ENCODE data around the gene KRT80.

Gene KRT80

GRCh38 chr12:52203079-52203921 is 11.5 kb upstream of the KRT80 start:
- peaks cover 0 to 8% of the 10 kb centered on the region in 2 donors for H3K4me1 Mint-ChIP-seq (ENCODE audit: low read depth in 2 of 2)
- no peaks in the 10 kb centered on the region for H3K9me3 Mint-ChIP-seq
- no peaks in the 10 kb centered on the region for H3K36me3 Mint-ChIP-seq (ENCODE audit: insufficient read depth)
- H3K4me3 Mint-ChIP-seq = no peak overlapping the region
- ATAC-seq (replicated peaks) (peak; percentile 29), DNase-seq (no peak)
- no peak overlapping the region for H3K27ac Mint-ChIP-seq
- peaks cover 37 to 84% of the 10 kb centered on the region in 2 donors for H3K27me3 Mint-ChIP-seq

DNA sequence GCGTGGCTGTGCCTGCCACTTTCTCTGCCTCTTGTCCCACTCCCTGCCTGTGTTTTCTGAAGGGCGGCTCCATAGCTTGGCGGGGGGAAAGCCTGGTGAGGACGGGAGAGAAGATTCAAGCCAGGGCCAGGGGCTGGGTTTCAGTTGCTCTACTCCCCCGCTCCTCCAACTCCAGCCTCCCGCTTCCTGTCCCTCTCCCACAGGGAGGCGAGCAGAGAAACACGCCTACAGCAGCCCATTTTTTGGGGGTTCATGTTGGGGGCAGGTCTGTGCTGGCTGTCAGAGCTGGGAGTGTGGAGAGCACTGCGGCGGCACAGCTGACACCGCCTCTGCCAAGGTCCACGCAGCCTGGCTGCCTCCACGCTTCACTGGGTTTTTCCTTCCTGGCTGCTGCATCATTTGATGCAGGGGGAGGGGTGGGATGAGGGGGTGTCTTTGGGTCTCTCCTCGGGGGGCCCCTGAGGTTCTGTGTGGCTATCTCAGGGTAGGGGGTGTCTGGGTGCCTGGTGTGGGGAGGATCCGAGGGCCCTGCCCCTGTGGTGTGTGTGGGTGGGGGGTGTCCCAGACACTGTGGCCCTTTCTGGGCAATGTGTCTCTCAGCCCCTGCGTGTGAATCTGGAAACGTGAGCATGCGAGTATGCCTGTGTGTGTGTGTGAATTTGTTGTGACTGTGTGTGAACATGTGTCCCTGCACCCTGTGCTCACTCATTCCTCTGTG is 10.7 kb upstream of the KRT80 start:
- ATAC-seq (replicated peaks) (no peak), DNase-seq (no peak)
- H3K27me3 Mint-ChIP-seq = peaks cover 37 to 76% of the 10 kb centered on the region in 2 donors

GRCh38 chr12:52201451-52201839 is 9.6 kb upstream of the KRT80 start:
- peaks cover 37 to 76% of the 10 kb centered on the region in 2 donors for H3K27me3 Mint-ChIP-seq
- H3K27ac Mint-ChIP-seq = no peak overlapping the region
- peaks cover 0 to 6% of the 10 kb centered on the region in 2 donors for H3K4me1 Mint-ChIP-seq (ENCODE audit: low read depth in 2 of 2)
- ATAC-seq (replicated peaks) (no peak), DNase-seq (no peak)
- H3K4me3 Mint-ChIP-seq = no peak overlapping the region
- no peaks in the 10 kb centered on the region for H3K9me3 Mint-ChIP-seq
- H3K36me3 Mint-ChIP-seq (ENCODE audit: insufficient read depth) = no peaks in the 10 kb centered on the region

More for the DNA sequence above, 10.7 kb upstream of the KRT80 start:
- H3K27ac Mint-ChIP-seq = no peak overlapping the region
- H3K4me3 Mint-ChIP-seq = no peak overlapping the region
- H3K36me3 Mint-ChIP-seq (ENCODE audit: insufficient read depth) = no peaks in the 10 kb centered on the region
- H3K9me3 Mint-ChIP-seq = no peaks in the 10 kb centered on the region
- peaks cover 0 to 8% of the 10 kb centered on the region in 2 donors for H3K4me1 Mint-ChIP-seq (ENCODE audit: low read depth in 2 of 2)

DNA sequence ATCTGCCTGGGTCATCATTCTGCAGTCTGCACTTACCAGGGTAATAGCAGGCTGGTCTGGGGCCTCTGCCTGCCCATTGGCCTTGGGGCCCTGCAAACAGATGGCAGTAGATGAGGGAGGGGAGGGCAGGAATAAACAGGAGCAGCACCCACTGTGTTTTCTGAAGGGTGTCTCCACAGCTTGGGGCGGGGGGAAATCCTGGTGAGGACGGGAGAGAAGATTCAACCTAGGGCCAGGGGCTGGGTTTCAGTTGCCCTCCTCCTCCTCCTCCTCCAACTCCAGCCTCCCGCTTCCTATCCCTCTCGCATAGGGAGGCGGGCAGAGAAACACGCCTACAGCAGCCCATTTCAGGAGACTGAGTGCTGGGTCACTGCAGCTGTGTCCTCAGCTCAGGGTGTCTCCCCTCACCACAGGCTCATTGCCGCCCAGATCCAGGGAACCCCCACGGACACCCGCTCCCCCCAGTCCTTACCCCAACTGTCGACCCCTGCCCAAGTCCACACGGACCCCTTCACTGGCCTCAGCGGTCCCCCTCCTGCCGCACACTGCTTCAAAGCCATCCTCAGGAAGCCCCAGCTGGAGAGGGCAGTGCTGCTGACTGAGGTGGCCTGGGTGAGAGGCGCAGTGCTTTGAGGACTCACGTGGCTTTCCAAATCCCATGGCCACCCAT is 9.1 kb upstream of the KRT80 start:
- Mint-ChIP-seq H3K27ac (no peak overlapping the region), H3K4me1 (ENCODE audit: low read depth in 2 of 2) (peaks cover 0 to 6% of the 10 kb centered on the region in 2 donors), H3K9me3 (no peaks in the 10 kb centered on the region), H3K36me3 (ENCODE audit: insufficient read depth) (no peaks in the 10 kb centered on the region), H3K27me3 (peaks cover 37 to 76% of the 10 kb centered on the region in 2 donors), H3K4me3 (no peak overlapping the region)
- DNase-seq = no peak
- no peak for ATAC-seq (replicated peaks)

- Mint-ChIP-seq H3K9me3 (no peaks in the 10 kb centered on the region), H3K27ac (no peak overlapping the region), H3K27me3 (peaks cover 41 to 83% of the 10 kb centered on the region in 2 donors), H3K36me3 (ENCODE audit: insufficient read depth) (no peaks in the 10 kb centered on the region), H3K4me3 (no peak overlapping the region), H3K4me1 (ENCODE audit: low read depth in 2 of 2) (peaks cover 0 to 6% of the 10 kb centered on the region in 2 donors)
- DNase-seq = no peak
- ATAC-seq (replicated peaks) = no peak
Measured at GRCh38 chr12:52200086-52200780, 8.4 kb upstream of the KRT80 start.

DNA sequence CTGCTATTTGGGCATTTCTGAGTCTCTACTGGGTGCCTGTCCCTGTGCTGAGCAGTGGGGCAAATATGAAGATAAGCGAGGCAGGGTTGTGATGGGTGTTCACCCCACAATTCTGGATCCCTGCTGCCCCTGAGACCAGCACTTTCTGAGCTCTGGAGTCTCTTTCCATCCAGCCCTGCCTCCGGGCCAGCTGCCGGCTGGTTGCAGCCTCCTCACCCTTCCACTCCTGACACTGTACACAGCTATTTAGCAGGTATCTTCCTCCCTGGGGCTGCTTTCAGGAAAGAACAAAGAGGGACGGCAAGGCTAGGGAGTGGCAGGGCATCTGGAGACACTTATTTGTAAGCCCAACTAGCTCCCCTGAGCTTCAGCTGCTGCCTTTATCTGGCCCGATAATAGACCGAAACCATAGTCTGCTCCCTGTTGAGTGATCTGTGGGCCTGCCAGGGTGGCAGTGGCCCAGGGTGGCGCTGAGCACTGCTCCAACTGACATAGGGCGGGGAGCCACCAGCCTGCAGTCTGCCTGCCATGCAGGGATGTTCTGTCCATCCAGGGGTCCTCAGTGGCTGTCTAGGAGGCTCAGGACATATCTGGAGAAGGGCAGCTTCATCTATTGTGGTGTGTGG is 7.6 kb upstream of the KRT80 start:
- no peak overlapping the region for H3K4me3 Mint-ChIP-seq
- no peak for ATAC-seq (replicated peaks)
- H3K36me3 Mint-ChIP-seq (ENCODE audit: insufficient read depth) = no peaks in the 10 kb centered on the region
- DNase-seq = no peak
- no peaks in the 10 kb centered on the region for H3K9me3 Mint-ChIP-seq
- peak overlapping the region in 1 of 2 donors; percentile 57 for H3K27ac Mint-ChIP-seq
- H3K27me3 Mint-ChIP-seq = peaks cover 49 to 91% of the 10 kb centered on the region in 2 donors
- peaks cover 0 to 6% of the 10 kb centered on the region in 2 donors for H3K4me1 Mint-ChIP-seq (ENCODE audit: low read depth in 2 of 2)

GRCh38 chr12:52198454-52199215 is 6.8 kb upstream of the KRT80 start:
- H3K4me3 Mint-ChIP-seq = no peak overlapping the region
- peaks cover 49 to 91% of the 10 kb centered on the region in 2 donors for H3K27me3 Mint-ChIP-seq
- ATAC-seq (replicated peaks) = no peak
- DNase-seq = no peak
- H3K9me3 Mint-ChIP-seq = no peaks in the 10 kb centered on the region
- H3K4me1 Mint-ChIP-seq (ENCODE audit: low read depth in 2 of 2) = peaks cover 0 to 6% of the 10 kb centered on the region in 2 donors
- no peaks in the 10 kb centered on the region for H3K36me3 Mint-ChIP-seq (ENCODE audit: insufficient read depth)
- peak overlapping the region in 1 of 2 donors; percentile 57 for H3K27ac Mint-ChIP-seq

DNA sequence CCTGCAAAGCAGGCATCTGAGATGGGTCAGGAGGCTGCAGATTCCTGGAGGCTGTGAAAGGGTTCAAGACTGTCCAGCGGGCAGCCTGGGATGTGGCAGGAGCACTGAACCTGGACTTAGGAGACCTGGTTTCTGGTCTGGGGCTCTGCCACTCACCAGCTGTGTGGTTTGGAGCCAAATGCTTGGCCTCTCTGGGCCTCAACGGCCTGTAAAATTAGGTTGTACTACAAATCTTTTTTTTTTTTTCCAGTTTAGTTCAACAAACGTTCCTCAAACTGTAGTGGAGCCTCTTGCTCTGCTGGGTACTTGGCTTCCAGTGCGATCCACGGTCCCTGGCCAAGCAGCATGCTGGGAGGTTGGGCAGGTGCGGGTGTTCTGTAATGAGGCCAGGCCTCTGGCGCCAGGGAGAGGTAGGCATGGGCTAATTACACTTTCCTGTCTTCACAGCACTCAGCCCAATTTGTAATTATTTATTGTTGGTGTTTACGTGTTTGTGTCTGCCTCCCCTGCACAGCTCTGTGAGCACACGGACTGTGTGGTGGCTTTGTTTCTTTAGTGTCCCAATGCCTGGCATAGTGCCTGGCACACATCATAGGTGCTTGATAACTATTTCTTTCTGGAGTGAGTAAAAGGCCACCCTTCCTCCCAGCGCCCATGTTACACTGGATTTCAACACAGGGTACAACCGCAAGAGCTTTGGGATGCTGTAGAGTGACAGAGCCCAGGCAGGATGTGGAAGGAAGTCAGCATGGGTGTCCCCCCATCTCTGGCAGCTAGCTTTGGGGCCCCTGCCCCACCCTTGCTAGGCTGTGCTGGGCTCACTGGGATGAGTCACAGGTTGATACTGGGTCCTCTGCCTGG is 5.8 kb upstream of the KRT80 start:
- no peaks in the 10 kb centered on the region for H3K4me1 Mint-ChIP-seq (ENCODE audit: low read depth in 2 of 2)
- peaks cover 49 to 91% of the 10 kb centered on the region in 2 donors for H3K27me3 Mint-ChIP-seq
- DNase-seq (no peak), ATAC-seq (replicated peaks) (no peak)
- H3K27ac Mint-ChIP-seq = no peak overlapping the region
- no peaks in the 10 kb centered on the region for H3K9me3 Mint-ChIP-seq
- no peak overlapping the region for H3K4me3 Mint-ChIP-seq
- no peaks in the 10 kb centered on the region for H3K36me3 Mint-ChIP-seq (ENCODE audit: insufficient read depth)

DNA sequence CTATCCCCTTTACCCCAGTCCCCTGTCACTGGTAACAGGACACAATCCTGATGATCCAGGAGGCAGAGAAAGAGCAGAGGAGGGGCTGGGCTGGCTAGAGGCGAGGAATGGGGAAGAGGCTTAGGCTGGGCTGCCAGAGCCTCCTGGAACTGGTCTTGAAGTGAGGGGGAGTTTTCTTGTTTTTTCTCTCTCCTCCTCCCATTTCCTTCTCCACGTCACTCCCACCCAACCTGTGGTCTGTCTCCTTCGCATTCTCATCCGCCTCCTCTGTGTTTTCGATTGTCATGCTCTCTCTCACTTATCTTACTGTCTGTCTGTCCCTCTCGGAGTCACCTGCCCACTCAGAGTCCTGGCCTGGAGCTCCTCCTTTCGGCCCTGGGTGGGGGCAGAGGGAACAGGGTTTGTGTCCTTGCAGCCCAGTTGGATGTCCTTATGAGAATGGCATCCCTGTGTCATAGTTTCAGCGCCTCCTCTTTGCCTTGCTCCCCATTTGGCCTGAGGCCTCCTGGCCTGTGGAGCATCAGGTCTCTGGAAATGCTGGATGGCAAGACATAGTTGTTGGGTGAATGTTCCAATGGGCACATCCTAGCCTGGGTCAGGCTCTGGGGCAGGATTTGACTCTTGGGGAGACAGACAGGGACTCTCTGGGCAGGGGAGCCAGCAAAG is 3.4 kb upstream of the KRT80 start:
- DNase-seq (no peak), ATAC-seq (replicated peaks) (no peak)
- Mint-ChIP-seq H3K36me3 (ENCODE audit: insufficient read depth) (no peaks in the 10 kb centered on the region), H3K27ac (no peak overlapping the region), H3K27me3 (peaks cover 33 to 87% of the 10 kb centered on the region in 2 donors), H3K4me3 (no peak overlapping the region), H3K9me3 (no peaks in the 10 kb centered on the region), H3K4me1 (ENCODE audit: low read depth in 2 of 2) (no peaks in the 10 kb centered on the region)

- peaks cover 24 to 85% of the 10 kb centered on the region in 2 donors for H3K27me3 Mint-ChIP-seq
- DNase-seq (no peak), ATAC-seq (replicated peaks) (no peak)
- H3K4me1 Mint-ChIP-seq (ENCODE audit: low read depth in 2 of 2) = no peaks in the 10 kb centered on the region
- no peaks in the 10 kb centered on the region for H3K9me3 Mint-ChIP-seq
- no peak overlapping the region for H3K27ac Mint-ChIP-seq
- H3K4me3 Mint-ChIP-seq = no peak overlapping the region
- no peaks in the 10 kb centered on the region for H3K36me3 Mint-ChIP-seq (ENCODE audit: insufficient read depth)
Measured at GRCh38 chr12:52193991-52194390, 2.2 kb upstream of the KRT80 start.

- Mint-ChIP-seq H3K9me3 (no peaks in the 10 kb centered on the region), H3K4me3 (no peak overlapping the region), H3K27me3 (peaks cover 22 to 85% of the 10 kb centered on the region in 2 donors), H3K36me3 (ENCODE audit: insufficient read depth) (no peaks in the 10 kb centered on the region), H3K4me1 (ENCODE audit: low read depth in 2 of 2) (no peaks in the 10 kb centered on the region), H3K27ac (no peak overlapping the region)
- DNase-seq (no peak), ATAC-seq (replicated peaks) (no peak)
Measured at GRCh38 chr12:52193532-52193931, 1.7 kb upstream of the KRT80 start.

All from effector memory CD8-positive, alpha-beta T cell (primary cell).